Stimulated activated naive CD4-positive, alpha-beta T cell treated with Interleukin-2 at 50 U/mL for 16 hours (primary cell): ENCODE results near the gene HS3ST5.
"Not testable (repeated sequence)": the region's sequence is repeated elsewhere in the genome, so short reads cannot be mapped to it uniquely, and the experiment has no call there.

ENCODE experiments used
- DNase-seq: peaks from one replicate; lab custom pipeline; 2025; lab: John Stamatoyannopoulos, UW

HS3ST5 gene

GRCh38 chr6:114044566-114044965 lies 298.3 kb downstream of the HS3ST5 start:
- DNase-seq, result not testable (repeated sequence)

- DNase-seq, result no peak
Measured at GRCh38 chr6:114042267-114043016, 300.4 kb downstream of the HS3ST5 start.

DNA sequence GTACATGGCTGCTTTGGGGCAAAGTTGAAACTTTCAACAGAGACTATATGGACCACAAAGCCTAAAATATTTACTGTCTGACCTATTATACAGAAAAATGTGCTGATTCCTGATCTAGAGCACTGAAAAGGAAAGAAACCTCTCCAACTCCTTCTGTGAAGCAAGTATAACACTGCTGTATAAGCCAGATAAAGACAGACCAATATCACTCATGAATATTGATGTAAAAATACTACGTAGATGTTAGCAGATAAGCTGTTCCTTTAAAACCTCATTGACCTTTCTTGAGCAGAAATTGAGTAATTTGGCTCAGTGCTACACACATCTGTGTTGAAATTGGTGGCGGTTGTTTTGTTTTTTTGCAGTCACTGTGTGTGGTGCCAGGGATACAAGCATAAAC lies 302.0 kb downstream of the HS3ST5 start:
- DNase-seq, result no peak

DNA sequence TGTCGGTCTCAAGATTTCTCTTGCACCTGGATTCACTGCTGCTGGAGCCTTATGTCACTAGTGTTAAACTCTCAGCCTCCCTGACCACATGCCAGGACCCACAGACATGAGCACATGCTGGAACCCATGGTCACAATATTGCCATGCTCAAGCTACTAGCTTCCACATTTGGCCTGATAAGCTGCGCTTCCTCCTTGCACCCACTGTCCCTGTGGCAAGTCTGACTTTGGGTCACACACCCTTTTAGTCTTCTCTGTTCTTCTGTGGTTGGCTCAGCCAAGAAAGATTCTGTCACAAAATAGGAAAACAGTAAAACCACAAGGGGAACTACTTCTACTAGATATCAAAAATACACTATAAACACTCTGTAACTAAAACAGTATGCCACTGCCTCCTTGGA lies 303.0 kb downstream of the HS3ST5 start:
- DNase-seq, result no peak

GRCh38 chr6:114033606-114034005 lies 309.2 kb downstream of the HS3ST5 start:
- no peak for DNase-seq

DNA sequence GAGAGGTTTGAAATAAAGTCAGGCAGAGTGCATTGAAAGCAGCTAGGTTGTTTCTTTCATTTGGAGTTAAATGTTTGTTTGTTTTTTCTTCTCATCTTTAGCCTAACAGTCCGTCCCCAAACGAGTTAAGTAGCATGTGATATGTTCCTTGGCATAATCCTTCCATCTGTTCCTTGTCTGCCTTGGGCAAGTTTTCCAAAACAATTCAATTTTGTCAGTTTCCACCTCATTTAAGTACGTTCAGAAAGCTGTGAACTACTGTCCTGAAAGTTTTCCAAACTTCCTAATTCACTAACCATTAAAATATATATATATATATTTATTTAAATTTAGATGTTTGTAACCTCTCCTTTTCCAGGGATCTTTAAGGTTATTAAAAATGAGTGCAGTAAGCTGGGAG lies 310.1 kb downstream of the HS3ST5 start:
- DNase-seq, result no peak

- DNase-seq, result no peak
Measured at GRCh38 chr6:114030767-114031166, 312.1 kb downstream of the HS3ST5 start.

DNA sequence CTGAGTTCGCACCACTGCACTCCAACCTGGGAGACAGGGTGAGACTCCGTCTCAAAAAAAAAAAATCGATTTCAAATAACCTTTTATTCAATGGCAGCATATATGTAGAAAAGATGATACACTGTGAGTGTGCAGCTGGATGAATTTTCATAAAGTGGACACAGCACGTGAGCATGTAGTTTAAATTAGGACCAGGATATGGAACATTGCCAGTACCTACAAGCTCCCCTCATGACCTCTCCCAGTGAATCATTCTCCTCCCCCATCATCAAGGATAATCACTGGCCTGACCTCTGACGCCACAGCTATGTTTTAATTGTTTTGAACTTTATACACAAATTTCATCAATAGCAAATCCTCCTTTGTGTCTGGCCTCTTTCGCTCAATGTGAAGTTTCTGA lies 318.1 kb downstream of the HS3ST5 start:
- no peak for DNase-seq

DNA sequence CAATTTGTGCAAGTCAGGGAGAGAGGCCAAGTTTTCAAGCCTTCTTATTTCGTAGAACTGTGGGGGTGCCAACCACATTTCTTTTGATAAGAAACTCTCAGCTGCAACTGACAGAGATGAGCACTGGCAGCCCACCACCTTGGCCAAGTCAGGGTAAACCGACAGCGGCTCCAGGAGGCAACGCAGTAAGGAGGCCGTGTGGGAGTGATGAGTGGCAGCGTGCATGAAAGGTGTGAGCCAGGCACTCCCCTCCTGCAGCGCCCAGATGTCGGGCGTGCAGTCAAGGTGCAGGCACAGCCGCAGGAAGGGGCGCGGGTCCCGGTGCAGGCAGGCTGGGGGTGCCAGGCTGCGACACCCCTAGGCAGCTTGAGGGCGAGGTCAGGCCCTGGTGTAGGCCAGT lies 322.6 kb downstream of the HS3ST5 start:
- DNase-seq, result no peak

DNA sequence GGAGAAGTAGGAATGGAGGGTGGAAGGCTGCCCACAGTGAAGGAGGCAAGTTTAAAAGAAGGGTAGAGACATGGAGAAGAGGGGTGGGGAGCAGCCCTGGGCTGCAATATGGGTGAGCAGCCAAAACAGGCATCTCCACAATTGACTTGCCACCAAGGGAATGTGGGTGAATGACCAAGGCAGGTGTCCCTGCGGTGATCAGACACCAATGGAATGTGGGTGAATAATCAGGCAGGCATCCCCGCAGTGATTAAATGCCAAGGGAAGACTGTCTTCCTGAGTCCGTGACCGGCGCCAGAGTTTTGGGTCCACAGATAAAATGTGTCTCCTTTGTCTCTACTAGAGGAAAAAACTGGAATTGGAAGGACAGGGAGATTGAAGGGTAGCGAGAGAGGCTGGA lies 325.7 kb downstream of the HS3ST5 start:
- not testable (repeated sequence) for DNase-seq

- DNase-seq, result not testable (repeated sequence)
Measured at GRCh38 chr6:114014106-114014505, 328.7 kb downstream of the HS3ST5 start.

DNA sequence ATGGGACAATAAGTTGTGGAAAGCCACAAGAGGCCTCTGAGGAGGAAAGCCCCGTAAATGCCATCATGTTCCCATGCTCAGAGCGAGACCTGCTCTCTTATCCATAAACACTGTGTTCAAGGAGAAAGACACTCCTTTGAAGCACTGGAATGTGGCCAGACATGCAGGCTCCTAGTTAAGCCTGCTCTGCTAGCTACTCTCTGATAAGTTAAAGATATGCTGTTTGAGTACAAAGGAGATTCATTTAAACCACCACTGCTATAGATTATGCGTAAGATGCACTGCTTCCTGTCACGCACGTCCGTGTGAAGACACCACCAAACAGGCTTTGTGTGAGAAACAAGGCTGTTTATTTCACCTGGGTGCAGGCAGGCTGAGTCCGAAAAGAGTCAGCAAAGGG lies 331.3 kb downstream of the HS3ST5 start:
- DNase-seq, result not testable (repeated sequence)

GRCh38 chr6:114010540-114010939 lies 332.3 kb downstream of the HS3ST5 start:
- no peak for DNase-seq

- DNase-seq, result no peak
Measured at GRCh38 chr6:114009192-114009591, 333.6 kb downstream of the HS3ST5 start.

DNA sequence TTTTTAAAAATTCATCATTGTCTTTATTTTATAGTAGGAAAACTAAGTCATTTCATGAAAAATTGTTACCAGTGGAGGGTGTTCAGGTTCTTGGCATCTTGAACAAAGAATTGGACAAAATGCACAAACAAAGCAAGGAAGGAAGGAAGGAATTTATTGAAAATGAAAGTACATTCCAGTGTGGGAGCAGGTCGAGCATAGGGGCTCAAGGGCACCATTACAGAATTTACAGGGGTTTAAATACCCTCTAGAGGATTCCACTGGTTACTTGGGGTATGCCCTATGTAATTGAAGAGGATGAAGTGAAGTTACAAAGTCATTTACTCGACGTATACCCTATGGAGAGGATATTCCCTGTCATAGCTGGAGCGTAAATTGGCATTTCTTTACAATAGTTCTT lies 334.5 kb downstream of the HS3ST5 start:
- DNase-seq, result no peak

GRCh38 chr6:114007516-114007915 lies 335.3 kb downstream of the HS3ST5 start:
- DNase-seq, result peak; percentile 7
